HG02763 (cell line): ENCODE data around the gene ADIRF.
"Not testable (repeated sequence)": the region's sequence is repeated elsewhere in the genome, so short reads cannot be mapped to it uniquely, and the experiment has no call there.

Experiments used
- ATAC-seq: cut with Tn5 transposase; IDR thresholded peaks from one replicate; pipeline ENCODE4 v1.9.1; 2021; ENCODE audit warnings: mild to moderate bottlenecking, moderate library complexity; ENCODE audit not compliant: unreplicated experiment

Gene ADIRF

GRCh38 chr10:86945361-86946212 is 22.7 kb upstream of the ADIRF start:
- no peak for ATAC-seq

- ATAC-seq, result no peak
Observed at GRCh38 chr10:86946213-86947155, 21.8 kb upstream of the ADIRF start.

GRCh38 chr10:86947806-86948205 is 20.5 kb upstream of the ADIRF start:
- ATAC-seq, result not testable (repeated sequence)

GRCh38 chr10:86950349-86950748 is 17.9 kb upstream of the ADIRF start:
- ATAC-seq, result no peak

- ATAC-seq, result no peak
Observed at GRCh38 chr10:86951184-86951761, 17.0 kb upstream of the ADIRF start.

GRCh38 chr10:86952106-86952505 is 16.2 kb upstream of the ADIRF start:
- no peak for ATAC-seq

GRCh38 chr10:86952697-86953096 is 15.6 kb upstream of the ADIRF start:
- not testable (repeated sequence) for ATAC-seq

GRCh38 chr10:86953747-86954680 is 14.3 kb upstream of the ADIRF start:
- ATAC-seq, result no peak

- no peak for ATAC-seq
Observed at GRCh38 chr10:86954681-86955500, 13.4 kb upstream of the ADIRF start.

GRCh38 chr10:86955501-86956194 is 12.6 kb upstream of the ADIRF start:
- ATAC-seq, result no peak

- no peak for ATAC-seq
Observed at GRCh38 chr10:86956195-86956847, 12.0 kb upstream of the ADIRF start.

- no peak for ATAC-seq
Observed at GRCh38 chr10:86956848-86957448, 11.3 kb upstream of the ADIRF start.

GRCh38 chr10:86957471-86958115 is 10.7 kb upstream of the ADIRF start, which contains the start of gene MMRN2:
MMRN2 (minus strand) TSS chr10:86957615; CDS start chr10:86957541, 74 bp downstream.
- no peak for ATAC-seq

GRCh38 chr10:86958116-86958900 is 10.0 kb upstream of the ADIRF start, which contains the start of gene SNCG:
SNCG (plus strand) TSS chr10:86958599; CDS start chr10:86958698, 99 bp downstream.
- ATAC-seq, result no peak

- ATAC-seq, result no peak
Observed at GRCh38 chr10:86958901-86959736, 9.2 kb upstream of the ADIRF start.

GRCh38 chr10:86959737-86960002 is 8.6 kb upstream of the ADIRF start:
- ATAC-seq, result no peak
